ENCODE data around the gene SCN7A.
"Not testable (repeated sequence)": the region's sequence is repeated elsewhere in the genome, so short reads cannot be mapped to it uniquely, and the experiment has no call there.

SCN7A gene

GRCh38 chr2:166388481-166389070 lies 105.5 kb downstream of the SCN7A start:
- DNase-seq: no peak

DNA sequence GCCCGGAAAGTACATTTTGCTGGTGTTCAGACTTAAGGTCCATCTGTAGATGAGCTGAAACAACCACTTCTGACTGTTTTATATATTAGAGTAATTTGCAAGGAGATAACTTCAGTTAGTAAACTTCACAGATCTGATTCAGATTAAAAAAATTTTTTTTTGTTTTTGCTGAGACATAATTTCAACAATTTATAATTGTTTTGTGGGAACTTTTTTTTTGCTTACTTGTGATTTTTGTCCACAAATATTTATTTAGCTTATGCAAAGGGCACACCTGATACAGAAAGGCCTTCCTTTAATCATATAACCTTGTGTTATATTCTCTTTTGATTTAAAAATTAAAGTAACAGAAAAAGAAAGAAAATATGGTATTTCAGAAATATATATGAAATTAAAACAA lies 108.7 kb downstream of the SCN7A start:
- no peak for DNase-seq

GRCh38 chr2:166384774-166385173 lies 109.3 kb downstream of the SCN7A start:
- DNase-seq: no peak

DNA sequence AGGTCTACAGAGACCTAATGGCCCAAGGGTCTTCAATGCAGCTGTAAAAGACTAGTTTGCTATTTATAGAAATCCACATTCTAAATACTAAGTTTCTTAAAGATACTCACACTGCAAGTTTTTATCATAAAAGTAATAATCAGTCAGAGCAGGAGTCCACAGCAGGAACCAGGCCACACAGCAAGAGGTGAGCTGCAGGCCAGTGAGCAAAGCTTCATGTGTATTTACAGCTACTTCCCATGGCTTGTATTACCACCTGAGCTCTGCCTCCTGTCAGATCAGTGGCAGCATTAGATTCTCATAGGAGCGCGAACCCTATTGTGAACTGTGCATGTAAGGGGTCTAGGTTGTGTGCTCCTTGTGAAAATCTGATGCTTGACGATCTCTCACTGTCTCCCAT lies 111.6 kb downstream of the SCN7A start:
- no peak for DNase-seq

DNA sequence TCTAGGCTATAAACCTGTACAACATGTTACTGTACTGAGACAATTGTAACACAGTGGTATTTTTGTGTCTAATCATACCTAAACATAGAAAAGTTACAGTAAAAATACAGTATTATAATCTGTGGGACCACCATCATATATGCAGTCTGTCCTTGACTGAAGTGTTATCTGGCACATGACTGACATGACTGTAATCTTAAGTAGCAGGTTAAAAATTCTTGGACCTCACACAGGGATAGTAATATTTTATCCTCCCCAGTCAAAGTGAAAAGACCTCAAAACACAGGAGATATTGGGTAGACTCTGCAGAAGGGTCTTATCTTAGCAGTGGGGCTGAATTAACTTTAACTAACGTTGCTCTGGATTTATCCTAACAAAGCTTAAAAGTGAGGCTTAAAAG lies 113.4 kb downstream of the SCN7A start:
- DNase-seq: no peak

GRCh38 chr2:166376873-166377272 lies 117.2 kb downstream of the SCN7A start:
- DNase-seq: no peak

DNA sequence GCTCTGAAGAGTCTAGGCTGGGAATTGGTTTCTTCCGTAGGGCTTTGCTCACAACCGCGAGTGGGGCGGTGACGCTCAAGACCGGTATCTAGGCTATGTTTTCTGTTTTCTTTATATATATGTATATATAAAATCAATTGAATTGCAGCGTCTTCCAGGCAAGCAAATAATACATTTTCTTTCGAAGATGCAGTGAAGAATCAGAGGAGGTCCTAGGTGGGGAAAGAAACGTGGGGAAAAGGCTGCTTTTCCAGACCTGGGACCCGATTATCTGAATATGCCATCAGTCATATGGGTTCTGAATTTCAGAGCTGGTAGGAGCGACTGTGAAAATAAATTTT lies 117.6 kb downstream of the SCN7A start:
- no peak for DNase-seq

DNA sequence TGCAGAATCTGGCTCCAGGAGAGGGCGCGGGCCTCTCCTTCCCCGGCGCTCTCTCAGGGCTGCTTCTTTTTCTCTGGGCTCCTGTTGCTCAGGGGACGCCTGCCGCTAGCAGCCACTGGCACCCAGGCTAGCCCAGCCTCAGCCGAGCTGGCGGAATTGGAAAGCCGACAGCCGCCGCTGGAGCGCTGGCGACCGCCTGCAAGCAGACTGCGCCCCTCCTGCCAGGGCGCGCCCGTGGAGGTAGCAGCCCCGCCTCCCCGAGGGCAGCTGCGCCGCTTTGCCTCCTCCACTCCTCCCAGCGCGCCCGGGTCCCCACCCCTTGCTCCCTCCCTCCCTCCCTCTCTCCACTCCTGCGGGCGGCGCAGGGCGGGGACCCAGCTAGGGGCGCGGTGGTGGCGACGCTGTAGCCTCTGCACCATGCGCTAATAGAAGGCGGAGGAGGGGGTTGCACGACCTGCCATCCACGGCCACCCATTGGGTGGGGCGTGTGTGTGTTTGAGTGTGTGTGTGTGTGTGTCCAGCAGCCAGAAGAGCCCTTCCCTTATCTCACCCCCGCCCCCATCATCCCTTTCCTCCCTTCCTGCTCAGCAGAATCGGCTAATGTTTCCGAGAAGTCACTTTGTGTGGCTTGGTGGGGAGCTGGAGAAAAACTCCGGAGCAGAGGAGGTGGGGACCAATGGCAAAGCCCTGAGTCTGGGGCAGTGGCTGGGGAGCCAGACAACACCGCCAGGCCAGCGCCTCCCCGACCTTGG lies 118.1 kb downstream of the SCN7A start, which contains the start of gene SCN9A:
SCN9A (minus strand) TSS at position 209 of the 752 bp plus-strand sequence. CDS start 64,188 bp downstream, outside the sequence.
- peak in 1 of 4 experiments; percentile 4 for DNase-seq

DNA sequence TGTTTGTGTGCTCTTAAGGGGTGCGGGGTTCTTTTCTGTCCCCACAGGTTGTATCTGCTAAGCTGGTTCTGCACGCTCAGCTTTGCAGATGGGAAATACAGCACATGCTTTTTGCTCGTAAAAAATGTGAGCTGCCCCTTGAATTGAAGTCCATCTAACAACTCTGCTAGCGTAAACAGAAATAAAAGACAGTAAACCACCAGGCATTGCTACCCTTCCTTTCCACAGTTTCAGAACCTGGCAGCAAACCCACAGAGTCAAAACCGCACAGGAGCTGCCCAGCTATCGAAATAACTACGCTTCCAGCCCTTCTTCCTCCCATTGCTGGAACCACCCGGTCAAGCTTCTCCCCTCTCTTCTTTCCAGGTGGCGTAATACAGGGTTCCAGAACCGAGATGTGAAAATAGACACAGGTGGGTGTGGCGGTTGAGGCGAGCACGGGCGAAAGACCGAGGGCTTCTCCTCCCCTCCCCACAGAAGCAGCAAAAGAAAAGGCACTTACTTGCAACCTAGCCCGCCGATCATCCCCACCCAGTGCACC lies 118.8 kb downstream of the SCN7A start:
- DNase-seq: no peak

DNA sequence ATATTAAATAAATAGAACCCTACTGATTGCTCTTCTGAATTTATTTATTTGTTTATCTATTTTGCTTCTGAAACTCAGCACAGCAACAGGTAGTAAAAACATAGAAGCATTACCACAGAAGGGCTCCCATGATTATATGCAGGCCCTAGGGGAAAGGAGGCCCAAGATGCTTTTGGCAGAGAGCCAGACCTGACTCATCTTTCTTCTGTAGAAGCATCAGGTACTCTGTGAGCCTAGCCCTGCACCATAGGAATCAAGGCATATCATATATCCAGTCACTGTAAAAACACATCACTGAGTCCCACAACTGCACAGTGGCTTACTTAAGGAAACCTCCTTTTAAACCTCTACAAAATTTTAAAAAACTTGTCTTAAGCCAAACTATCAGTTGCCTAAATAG lies 120.1 kb downstream of the SCN7A start:
- no peak for DNase-seq

DNA sequence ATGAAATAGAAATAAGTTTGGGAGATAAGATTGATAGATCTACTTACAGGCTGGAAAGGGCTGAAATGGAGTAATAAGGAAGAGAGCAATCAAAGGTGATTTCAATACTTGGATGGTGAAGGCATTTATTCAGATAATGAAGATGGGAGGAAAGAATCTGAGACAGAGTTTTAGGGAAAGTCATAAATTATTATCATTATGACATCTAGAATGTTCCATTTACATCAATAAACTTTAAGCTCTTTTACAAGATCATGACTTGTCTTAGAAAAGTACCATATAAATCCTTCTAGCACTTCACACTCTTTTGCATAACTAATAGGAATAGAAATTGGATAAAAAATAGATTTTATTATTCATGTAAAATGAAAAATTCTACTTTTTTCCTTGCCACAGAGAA lies 120.5 kb downstream of the SCN7A start:
- no peak for DNase-seq

GRCh38 chr2:166373105-166373504 lies 120.9 kb downstream of the SCN7A start:
- DNase-seq: no peak

- no peak for DNase-seq
These were observed 122.0 kb downstream of the SCN7A start for GRCh38 chr2:166372046-166372445.

- no peak for DNase-seq
These were observed 128.1 kb downstream of the SCN7A start for GRCh38 chr2:166365803-166366420.

- no peak for DNase-seq
These were observed 128.8 kb downstream of the SCN7A start for GRCh38 chr2:166365239-166365638.

DNA sequence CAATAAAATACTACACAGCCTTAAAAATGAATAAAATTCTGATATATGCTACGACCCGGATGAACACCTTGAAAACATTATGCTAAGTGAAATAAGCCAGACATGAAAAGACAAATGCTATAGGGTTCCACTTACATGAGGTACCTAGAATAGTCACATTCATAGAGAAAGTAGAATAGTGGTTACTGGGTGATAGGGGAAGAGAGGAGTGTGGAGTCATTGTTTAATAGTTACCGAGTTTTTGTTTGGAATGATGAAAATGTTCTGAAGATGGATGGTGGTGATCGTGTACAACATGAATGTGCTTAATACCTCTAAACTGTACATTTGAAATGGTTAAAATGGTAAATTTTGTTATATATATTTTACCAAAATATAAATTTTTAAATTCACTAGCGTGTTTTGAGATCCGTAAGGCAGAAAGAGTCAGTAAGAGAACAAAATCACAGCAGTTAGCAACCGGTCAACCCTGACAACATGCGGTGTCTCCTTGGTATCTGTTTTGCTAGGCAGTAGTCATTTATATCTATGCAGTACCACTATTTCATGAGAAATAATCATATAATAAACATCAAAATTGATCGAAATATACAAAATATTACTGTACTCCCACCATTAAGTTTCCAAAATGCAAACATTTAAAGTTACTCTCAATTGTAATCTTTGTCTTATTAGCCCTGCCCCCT lies 129.4 kb downstream of the SCN7A start:
- no peak for DNase-seq

DNA sequence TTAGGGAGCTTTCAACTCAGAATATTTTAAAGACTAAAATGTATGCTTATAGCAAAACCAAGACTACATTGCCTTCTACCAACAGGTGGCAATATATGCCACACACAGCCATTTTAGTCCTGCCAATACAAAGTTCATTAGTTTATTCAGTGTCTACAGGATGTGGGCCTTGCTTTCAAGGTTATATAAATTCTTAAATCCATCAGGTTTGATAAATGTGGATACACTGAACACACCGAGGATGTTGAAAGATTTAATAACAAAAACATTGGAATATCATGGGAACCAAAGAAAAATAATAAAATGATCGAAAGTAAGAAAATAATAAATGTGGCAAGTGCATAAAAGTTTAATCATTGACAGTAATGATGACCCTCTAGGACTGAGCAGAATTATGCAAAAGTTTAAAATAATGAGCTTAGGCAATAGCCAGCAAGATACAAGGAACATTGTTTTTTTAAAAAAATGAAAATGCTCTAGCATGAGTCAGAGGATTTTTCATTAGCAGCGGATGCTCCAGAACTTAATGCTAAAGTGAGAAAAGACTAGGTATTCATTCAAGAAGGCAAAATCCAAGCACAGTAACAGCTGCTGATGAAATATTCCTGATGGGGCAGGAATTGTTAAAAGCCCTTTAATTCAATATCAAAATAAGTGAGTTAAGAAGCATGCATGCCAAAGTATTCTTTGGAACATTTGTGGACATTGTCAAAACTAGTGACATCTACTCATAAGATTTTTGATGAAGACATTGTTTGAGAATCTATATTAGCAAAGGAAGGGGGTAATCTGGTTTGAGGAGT lies 132.5 kb downstream of the SCN7A start:
- DNase-seq: no peak

- DNase-seq: no peak
These were observed 133.1 kb downstream of the SCN7A start for GRCh38 chr2:166360906-166361305.

- DNase-seq: no peak
These were observed 133.6 kb downstream of the SCN7A start for GRCh38 chr2:166360426-166360825.

DNA sequence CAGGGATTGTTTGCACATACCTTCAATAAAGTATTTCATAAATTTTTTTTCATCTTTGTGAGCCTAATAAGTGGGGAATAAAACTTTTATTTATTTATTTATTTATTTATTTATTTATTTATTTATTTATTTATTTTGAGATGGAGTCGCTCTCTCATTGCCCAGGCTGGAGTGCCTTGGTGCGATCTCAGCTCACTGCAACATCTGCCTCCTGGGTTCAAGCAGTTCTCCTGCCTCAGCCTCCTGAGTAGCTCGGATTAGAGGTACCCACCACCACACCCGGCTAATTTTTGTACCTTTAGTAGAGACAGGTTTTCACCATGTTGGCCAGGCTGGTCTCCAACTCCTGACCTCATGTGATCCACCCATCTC lies 136.1 kb downstream of the SCN7A start:
- DNase-seq: not testable (repeated sequence)

DNA sequence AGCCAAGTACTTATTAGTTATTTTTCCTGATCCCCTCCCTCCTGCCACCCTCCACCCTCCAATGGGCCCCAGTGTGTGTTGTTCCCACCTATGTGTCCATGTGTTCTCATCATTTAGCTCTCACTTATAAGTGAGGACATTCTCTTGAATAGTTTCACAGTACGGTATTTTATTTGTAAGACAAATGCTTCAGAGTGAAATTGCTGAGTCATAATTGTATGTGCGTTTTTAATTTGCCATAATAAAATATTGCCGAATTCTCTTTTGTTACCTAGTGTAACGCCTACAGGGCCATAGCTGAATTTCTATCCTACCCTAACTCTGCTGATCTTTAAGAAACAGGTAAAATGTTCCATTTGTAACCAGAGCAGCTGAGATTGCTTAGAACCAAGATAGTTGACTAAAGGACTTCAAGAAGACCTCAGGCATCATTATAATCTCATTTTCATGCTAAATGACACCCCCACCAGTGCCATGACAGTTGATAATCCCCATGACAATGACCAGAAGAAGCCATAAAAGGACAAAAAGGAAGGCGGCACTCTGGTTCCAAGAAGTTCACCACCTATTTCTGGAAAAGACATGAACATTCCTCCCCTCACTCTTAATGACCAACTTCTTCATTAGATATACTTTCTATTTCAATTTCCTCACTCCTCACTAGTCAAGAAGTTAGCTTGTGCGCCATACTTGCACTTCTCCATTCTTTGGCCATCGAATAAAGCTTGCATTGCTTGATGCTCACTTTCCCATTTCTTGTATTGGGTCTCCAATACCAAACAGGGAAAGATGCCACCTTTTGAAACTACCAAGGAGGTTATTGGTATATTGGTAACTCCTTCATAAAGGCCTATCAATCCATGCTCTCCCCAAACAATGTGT lies 136.7 kb downstream of the SCN7A start:
- no peak for DNase-seq
